LNCaP clone FGC (cell line): ENCODE results near the gene CAV3.

Source experiments
- DNase-seq: peaks from one replicate; pipeline ENCODE4 v3.0.0-alpha.2; 2011; ENCODE audit warnings: low read depth
- H3K4me3 ChIP-seq: 2 replicates; pipeline ENCODE4 v1.5.1; 2011; ENCODE audit warnings: mild to moderate bottlenecking, low read depth, low read length, control low read depth
- TF ChIP-seq, protein P1 (sequence below): IDR thresholded peaks from 2 replicates; pipeline ENCODE4 v1.5.1; 2012; ENCODE audit warnings: mild to moderate bottlenecking; ENCODE audit not compliant: control insufficient read depth, insufficient read depth; ENCODE audit errors: extremely low read depth

CAV3 gene

GRCh38 chr3:8761866-8762265 lies 28.3 kb downstream of the CAV3 start:
- DNase-seq = no peak
- no peak overlapping the region for H3K4me3 ChIP-seq
- TF ChIP-seq, protein P1, sequence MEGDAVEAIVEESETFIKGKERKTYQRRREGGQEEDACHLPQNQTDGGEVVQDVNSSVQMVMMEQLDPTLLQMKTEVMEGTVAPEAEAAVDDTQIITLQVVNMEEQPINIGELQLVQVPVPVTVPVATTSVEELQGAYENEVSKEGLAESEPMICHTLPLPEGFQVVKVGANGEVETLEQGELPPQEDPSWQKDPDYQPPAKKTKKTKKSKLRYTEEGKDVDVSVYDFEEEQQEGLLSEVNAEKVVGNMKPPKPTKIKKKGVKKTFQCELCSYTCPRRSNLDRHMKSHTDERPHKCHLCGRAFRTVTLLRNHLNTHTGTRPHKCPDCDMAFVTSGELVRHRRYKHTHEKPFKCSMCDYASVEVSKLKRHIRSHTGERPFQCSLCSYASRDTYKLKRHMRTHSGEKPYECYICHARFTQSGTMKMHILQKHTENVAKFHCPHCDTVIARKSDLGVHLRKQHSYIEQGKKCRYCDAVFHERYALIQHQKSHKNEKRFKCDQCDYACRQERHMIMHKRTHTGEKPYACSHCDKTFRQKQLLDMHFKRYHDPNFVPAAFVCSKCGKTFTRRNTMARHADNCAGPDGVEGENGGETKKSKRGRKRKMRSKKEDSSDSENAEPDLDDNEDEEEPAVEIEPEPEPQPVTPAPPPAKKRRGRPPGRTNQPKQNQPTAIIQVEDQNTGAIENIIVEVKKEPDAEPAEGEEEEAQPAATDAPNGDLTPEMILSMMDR = no peak

DNA sequence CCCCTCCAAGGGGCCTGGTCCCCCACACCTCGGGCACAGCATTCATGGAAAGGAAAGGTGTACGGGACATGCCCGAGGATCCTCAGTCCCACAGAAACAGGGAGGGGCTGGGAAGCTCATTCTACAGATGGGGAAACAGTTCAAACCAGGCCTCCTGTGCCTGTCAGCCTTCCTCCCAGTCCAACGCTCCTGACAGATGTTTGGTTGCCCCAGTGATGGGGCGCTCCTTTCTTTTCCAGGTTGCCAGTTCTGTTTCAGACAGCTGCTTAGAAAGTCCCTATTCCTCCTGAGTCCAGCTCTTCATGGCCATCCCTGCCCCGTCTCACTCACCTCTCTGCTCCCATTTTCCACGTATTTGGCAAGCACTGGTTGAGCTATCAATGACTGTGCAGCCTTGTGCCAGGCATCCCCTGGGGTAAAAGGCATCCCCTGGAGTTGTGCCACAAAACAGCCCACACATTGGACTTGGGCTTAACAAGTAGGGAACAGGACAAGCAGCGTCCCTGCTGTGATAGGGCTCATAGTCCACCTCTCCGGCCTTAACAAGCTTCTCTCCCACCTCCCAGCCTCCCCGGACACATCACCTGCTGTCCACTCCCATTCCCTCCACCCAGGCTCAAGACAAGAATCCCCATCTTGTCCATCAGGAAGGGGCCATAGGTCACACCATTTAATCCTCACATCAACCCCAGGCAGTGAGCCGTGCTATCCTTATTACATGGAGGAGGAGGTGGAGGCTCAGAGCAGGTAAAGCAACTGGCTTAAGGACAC lies 29.2 kb downstream of the CAV3 start:
- TF ChIP-seq, protein P1 = no peak
- DNase-seq = no peak
- H3K4me3 ChIP-seq = no peak overlapping the region

DNA sequence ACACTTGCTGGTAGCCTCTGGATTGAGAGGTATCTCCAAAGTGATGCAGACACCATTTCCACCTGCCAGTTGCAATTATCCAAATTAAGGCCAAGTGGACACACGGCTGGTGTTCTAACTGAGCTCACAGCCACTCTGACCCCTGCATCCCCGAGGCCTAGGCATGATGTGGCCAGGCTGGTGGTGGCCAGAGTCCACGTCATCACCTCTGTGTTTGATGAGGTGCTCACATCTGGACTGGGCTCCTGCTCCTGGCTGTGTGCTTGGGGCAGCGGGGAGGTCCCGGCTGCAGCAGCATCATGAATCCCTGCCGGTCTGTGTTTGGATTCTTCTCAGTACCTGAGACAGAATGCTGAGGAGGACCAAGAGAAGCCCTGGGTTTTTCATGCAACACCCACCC lies 30.9 kb downstream of the CAV3 start:
- no peak overlapping the region for H3K4me3 ChIP-seq
- no peak for DNase-seq
- TF ChIP-seq, protein P1 = no peak

- TF ChIP-seq, protein P1 = no peak
- DNase-seq = no peak
- no peak overlapping the region for H3K4me3 ChIP-seq
Observed at GRCh38 chr3:8765528-8765927, 31.9 kb downstream of the CAV3 start.

DNA sequence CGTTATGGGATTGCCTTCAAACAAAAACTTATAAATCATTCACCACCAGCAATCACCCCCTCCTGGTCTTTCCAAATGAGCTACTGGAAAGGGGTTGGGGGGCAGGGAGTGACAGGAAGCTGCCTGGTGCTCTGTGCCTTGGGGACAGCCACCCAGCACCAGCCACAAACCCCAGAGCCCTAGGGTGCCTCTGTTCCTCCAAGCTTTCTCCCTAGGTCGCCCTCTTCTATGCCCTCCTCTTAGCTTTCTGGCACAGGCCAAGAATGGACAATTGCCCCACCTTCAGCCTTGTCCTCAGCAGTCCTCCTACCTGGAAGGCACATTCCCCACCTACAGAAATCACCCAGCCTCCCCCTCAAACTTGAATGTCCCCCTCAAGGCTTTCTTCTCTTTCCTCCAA lies 32.5 kb downstream of the CAV3 start:
- H3K4me3 ChIP-seq = no peak overlapping the region
- TF ChIP-seq, protein P1 = no peak
- no peak for DNase-seq

GRCh38 chr3:8767256-8767666 lies 33.7 kb downstream of the CAV3 start:
- no peak overlapping the region for H3K4me3 ChIP-seq
- TF ChIP-seq, protein P1 = no peak
- no peak for DNase-seq
